Ishikawa (cell line): ENCODE data around the gene MRPL40.

Source experiments
- CEBPB ChIP-seq: IDR thresholded peaks from 2 replicates; pipeline ENCODE4 v1.6.1; 2012
- CREB1 ChIP-seq: IDR thresholded peaks from 2 replicates; pipeline ENCODE4 v1.6.1; 2012; ENCODE audit warnings: low read depth
- EGR1 ChIP-seq: IDR thresholded peaks from 2 replicates; pipeline ENCODE4 v1.6.1; 2012
- EP300 ChIP-seq: IDR thresholded peaks from 2 replicates; pipeline ENCODE4 v1.6.1; 2012; ENCODE audit warnings: borderline replicate concordance
- ZBTB7A ChIP-seq: IDR thresholded peaks from 2 replicates; pipeline ENCODE4 v1.6.1; 2012; ENCODE audit warnings: low read depth
- TF ChIP-seq, protein P1 (sequence below): IDR thresholded peaks from 2 replicates; pipeline ENCODE4 v1.6.1; 2012
- TF ChIP-seq, protein P2 (sequence below): IDR thresholded peaks from 2 replicates; pipeline ENCODE4 v1.6.1; 2012; ENCODE audit warnings: low read depth, mild to moderate bottlenecking

DNA sequence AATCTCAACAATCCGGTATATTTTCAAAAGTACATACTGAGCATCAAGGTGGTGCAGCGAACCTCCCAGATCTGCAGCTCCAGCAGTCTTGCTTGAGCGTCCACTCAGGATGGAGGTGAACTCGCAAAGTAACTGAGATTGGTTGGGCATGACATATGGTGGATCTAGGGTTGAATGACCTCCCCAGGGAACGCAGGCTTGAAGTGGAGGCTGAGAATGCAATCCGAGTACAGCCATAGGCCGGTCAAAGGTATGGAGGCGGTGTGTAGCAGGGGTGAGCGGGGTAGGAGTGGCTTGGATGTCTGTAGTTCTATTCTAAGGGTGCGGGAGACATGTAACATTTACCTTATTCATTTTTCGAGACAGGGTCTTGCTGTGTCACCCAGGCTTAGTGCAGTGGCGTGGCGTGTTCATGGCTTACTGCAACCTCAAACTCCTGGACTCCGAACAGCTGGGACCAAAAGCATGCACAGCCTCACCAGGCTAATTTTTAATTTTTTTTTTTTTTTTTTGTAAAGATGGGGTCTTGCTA, 15.8 kb downstream of the MRPL40 start:
- TF ChIP-seq CEBPB (no peak), ZBTB7A (no peak), EP300 (no peak), CREB1 (no peak), EGR1 (no peak)
- TF ChIP-seq, protein P1, sequence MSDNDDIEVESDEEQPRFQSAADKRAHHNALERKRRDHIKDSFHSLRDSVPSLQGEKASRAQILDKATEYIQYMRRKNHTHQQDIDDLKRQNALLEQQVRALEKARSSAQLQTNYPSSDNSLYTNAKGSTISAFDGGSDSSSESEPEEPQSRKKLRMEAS: no peak
- TF ChIP-seq, protein P2, sequence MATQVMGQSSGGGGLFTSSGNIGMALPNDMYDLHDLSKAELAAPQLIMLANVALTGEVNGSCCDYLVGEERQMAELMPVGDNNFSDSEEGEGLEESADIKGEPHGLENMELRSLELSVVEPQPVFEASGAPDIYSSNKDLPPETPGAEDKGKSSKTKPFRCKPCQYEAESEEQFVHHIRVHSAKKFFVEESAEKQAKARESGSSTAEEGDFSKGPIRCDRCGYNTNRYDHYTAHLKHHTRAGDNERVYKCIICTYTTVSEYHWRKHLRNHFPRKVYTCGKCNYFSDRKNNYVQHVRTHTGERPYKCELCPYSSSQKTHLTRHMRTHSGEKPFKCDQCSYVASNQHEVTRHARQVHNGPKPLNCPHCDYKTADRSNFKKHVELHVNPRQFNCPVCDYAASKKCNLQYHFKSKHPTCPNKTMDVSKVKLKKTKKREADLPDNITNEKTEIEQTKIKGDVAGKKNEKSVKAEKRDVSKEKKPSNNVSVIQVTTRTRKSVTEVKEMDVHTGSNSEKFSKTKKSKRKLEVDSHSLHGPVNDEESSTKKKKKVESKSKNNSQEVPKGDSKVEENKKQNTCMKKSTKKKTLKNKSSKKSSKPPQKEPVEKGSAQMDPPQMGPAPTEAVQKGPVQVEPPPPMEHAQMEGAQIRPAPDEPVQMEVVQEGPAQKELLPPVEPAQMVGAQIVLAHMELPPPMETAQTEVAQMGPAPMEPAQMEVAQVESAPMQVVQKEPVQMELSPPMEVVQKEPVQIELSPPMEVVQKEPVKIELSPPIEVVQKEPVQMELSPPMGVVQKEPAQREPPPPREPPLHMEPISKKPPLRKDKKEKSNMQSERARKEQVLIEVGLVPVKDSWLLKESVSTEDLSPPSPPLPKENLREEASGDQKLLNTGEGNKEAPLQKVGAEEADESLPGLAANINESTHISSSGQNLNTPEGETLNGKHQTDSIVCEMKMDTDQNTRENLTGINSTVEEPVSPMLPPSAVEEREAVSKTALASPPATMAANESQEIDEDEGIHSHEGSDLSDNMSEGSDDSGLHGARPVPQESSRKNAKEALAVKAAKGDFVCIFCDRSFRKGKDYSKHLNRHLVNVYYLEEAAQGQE: no peak
